Measurements from ENCODE around the gene BMPR1A. TPM values are rescaled to one million over a fixed set of nuclear protein-coding genes. Genes with fewer than 3 reads are reported as not detected.

The BMPR1A gene
- total and polyA plus RNA-seq, 9 of the 15 experiments (the other 6 are each of a cell fraction or from before 2014, with no cell fraction given): 1.6 to 17.5 (median 9.1) TPM

DNA sequence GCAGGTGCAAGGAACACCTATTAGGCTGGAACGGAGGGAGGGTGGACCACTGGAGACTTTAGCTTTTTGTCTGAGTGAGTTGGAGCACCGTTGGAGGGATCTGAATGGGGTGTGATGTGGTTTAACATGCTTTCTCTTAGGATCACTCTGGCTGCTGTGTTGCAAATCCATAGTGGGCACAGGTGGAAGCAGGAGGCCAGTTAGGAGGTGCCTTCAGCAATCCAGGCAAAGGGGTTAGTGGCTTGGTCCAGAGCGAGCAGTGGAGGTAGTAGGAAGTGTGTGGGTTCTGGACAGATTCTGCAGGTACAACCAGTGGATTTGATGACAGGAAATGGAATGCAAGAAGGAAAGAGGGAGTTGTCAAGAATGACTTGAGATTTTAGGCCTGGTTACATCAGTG, 106.0 kb downstream of the BMPR1A start (continued):
- TF ChIP-seq SAP30 (IDR thresholded peaks at IDR 0.05; ENCODE audit: borderline replicate concordance, insufficient read depth, low read depth, low read length, poor library complexity, severe bottlenecking) (no peak), BCOR (IDR thresholded peaks at IDR 0.05) (no peak)
- TF ChIP-seq, protein P1, sequence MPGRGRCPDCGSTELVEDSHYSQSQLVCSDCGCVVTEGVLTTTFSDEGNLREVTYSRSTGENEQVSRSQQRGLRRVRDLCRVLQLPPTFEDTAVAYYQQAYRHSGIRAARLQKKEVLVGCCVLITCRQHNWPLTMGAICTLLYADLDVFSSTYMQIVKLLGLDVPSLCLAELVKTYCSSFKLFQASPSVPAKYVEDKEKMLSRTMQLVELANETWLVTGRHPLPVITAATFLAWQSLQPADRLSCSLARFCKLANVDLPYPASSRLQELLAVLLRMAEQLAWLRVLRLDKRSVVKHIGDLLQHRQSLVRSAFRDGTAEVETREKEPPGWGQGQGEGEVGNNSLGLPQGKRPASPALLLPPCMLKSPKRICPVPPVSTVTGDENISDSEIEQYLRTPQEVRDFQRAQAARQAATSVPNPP (IDR thresholded peaks at IDR 0.05; ENCODE audit: borderline replicate concordance, insufficient read depth, insufficient read length): no peak

DNA sequence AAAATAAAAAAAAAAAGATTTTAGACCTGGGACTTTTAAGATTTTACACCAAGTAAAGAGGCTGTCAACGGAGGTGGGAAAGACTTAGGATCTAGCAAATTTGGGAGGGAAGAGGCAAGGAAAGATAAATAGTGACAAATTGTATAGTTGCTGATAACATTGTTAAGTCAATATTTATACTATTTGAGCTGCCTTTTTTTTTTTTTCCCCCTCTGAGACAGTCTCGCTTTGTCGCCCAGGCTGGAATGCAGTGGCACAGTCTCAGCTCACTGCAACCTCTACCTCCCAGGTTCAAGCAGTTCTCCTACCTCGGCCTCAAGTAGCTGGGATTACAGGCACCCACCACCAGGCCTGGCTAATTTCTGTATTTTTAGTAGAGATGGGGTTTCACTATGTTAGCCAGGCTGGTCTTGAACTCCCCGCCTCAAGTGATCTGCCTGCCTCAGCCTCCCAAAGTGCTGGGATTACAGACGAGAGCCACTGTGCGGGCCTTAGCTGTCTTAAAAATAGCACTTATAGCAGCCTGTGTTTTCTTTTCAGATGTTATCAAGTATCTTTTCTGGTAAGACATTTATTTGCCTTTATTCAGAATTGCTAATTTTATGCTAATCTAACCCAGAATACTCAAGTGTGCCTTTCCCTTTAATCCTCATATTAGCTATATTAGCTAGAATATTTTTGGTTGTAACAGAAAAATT, 106.5 kb downstream of the BMPR1A start:
- POLR2A ChIA-PET: interaction anchor here (0.7 kb wide), 1 partner anchor 92 kb away, joined by 4 read pairs; no protein-coding TSS in a partner anchor
- H3K36me3 ChIP-seq (ENCODE audit: control insufficient read depth, insufficient read depth, low read length): no peaks in the 10 kb centered on the region
- no TSS peak for BruUV-seq (replicated peaks)
- H3K9ac ChIP-seq (ENCODE audit: insufficient read depth in 1 of 2, low read depth in 2 of 2, low read length in 2 of 2): no peak overlapping the region
- no peak for FAIRE-seq
- no peaks in the 10 kb centered on the region for H3K4me1 ChIP-seq (replicated peaks in 1 of 2; ENCODE audit: control insufficient read depth in 2 of 2, insufficient read depth in 2 of 2, low read length in 2 of 2)
- WGBS (ENCODE audit: insufficient coverage, low coverage, missing lambda C conversion rate): 74% methylated on average over 5 of the region's 7 CpGs
- H3K9me3 ChIP-seq (replicated peaks; ENCODE audit: control insufficient read depth, insufficient read depth, low read depth, low read length): no peaks in the 10 kb centered on the region
- H3K79me2 ChIP-seq (ENCODE audit: control insufficient read depth, insufficient read depth, low read length): no peaks in the 10 kb centered on the region
- no peaks in the 10 kb centered on the region for H3K9me1 ChIP-seq (ENCODE audit: control insufficient read depth, insufficient read depth, low read length)
- TF ChIP-seq, protein P2, sequence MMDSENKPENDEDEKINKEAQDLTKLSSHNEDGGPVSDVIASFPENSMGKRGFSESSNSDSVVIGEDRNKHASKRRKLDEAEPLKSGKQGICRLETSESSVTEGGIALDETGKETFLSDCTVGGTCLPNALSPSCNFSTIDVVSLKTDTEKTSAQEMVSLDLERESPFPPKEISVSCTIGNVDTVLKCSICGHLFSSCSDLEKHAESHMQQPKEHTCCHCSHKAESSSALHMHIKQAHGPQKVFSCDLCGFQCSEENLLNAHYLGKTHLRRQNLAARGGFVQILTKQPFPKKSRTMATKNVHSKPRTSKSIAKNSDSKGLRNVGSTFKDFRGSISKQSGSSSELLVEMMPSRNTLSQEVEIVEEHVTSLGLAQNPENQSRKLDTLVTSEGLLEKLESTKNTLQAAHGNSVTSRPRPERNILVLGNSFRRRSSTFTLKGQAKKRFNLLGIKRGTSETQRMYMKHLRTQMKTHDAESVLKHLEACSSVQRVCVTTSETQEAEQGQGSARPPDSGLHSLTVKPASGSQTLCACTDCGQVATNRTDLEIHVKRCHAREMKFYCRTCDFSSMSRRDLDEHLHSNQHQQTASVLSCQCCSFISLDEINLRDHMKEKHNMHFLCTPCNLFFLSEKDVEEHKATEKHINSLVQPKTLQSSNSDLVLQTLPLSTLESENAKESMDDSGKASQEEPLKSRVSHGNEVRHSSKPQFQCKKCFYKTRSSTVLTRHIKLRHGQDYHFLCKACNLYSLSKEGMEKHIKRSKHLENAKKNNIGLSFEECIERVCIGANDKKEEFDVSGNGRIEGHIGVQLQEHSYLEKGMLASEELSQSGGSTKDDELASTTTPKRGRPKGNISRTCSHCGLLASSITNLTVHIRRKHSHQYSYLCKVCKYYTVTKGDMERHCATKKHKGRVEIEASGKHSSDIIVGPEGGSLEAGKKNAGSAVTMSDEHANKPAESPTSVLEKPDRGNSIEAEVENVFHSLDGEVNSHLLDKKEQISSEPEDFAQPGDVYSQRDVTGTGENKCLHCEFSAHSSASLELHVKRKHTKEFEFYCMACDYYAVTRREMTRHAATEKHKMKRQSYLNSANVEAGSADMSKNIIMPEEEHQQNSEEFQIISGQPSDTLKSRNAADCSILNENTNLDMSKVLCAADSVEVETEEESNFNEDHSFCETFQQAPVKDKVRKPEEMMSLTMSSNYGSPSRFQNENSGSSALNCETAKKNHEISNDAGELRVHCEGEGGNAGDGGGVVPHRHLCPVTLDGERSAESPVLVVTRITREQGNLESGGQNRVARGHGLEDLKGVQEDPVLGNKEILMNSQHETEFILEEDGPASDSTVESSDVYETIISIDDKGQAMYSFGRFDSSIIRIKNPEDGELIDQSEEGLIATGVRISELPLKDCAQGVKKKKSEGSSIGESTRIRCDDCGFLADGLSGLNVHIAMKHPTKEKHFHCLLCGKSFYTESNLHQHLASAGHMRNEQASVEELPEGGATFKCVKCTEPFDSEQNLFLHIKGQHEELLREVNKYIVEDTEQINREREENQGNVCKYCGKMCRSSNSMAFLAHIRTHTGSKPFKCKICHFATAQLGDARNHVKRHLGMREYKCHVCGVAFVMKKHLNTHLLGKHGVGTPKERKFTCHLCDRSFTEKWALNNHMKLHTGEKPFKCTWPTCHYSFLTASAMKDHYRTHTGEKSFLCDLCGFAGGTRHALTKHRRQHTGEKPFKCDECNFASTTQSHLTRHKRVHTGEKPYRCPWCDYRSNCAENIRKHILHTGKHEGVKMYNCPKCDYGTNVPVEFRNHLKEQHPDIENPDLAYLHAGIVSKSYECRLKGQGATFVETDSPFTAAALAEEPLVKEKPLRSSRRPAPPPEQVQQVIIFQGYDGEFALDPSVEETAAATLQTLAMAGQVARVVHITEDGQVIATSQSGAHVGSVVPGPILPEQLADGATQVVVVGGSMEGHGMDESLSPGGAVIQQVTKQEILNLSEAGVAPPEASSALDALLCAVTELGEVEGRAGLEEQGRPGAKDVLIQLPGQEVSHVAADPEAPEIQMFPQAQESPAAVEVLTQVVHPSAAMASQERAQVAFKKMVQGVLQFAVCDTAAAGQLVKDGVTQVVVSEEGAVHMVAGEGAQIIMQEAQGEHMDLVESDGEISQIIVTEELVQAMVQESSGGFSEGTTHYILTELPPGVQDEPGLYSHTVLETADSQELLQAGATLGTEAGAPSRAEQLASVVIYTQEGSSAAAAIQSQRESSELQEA (IDR thresholded peaks at IDR 0.05; ENCODE audit: low read depth): no peak
- no peak for TF ChIP-seq BRF1 (IDR thresholded peaks at IDR 0.05; ENCODE audit: borderline replicate concordance, extremely low read depth, insufficient read length)
- TF ChIP-seq, protein P3, sequence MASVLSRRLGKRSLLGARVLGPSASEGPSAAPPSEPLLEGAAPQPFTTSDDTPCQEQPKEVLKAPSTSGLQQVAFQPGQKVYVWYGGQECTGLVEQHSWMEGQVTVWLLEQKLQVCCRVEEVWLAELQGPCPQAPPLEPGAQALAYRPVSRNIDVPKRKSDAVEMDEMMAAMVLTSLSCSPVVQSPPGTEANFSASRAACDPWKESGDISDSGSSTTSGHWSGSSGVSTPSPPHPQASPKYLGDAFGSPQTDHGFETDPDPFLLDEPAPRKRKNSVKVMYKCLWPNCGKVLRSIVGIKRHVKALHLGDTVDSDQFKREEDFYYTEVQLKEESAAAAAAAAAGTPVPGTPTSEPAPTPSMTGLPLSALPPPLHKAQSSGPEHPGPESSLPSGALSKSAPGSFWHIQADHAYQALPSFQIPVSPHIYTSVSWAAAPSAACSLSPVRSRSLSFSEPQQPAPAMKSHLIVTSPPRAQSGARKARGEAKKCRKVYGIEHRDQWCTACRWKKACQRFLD (CRISPR knock-in tag; IDR thresholded peaks at IDR 0.05): no peak
- in situ Hi-C loops (cut with MboI) (no loop called here), intact Hi-C loops (cut with micrococcal nuclease) (no loop called here)
- DNase-seq (ENCODE audit: extremely low read depth in 1 of 4, low spot score in 3 of 4): no peak
- no peaks in the 10 kb centered on the region for H4K20me1 ChIP-seq (replicated peaks; ENCODE audit: control insufficient read depth, insufficient read depth, low read length)
- no peak for ATAC-seq
- H2AFZ ChIP-seq (ENCODE audit: low read depth, low read length): no peak overlapping the region
- CTCF ChIA-PET (ENCODE audit: low intra/inter-chr PET ratio): no interaction called here
- H3K27ac ChIP-seq (ENCODE audit: extremely low read depth, low read depth, low read length): no peak overlapping the region
- no peak overlapping the region for H3K4me2 ChIP-seq (ENCODE audit: insufficient read depth, low read length)
- H3K4me3 ChIP-seq: no peak overlapping the region
- H3K27me3 ChIP-seq (ENCODE audit: control insufficient read depth in 2 of 2, insufficient read depth in 2 of 2, low read length in 2 of 2): no peaks in the 10 kb centered on the region

Measured in K562 (cell line).